Endodermal cell (in vitro differentiated cells): ENCODE measurements around the gene DCXR. TPM values are rescaled to one million over a fixed set of nuclear protein-coding genes. Genes with fewer than 3 reads are reported as not detected.

Source experiments
- DNase-seq: peaks from one replicate; pipeline ENCODE4 v3.0.0-alpha.2; 2017
- H3K27ac ChIP-seq: 2 replicates; pipeline ENCODE4 v1.5.1; 2013; ENCODE audit warnings: mild to moderate bottlenecking, low read depth, low read length, moderate library complexity
- H3K27me3 ChIP-seq: 2 replicates; pipeline ENCODE4 v1.6.1; 2013; ENCODE audit warnings: mild to moderate bottlenecking, low read length, moderate library complexity; ENCODE audit not compliant: insufficient read depth, control insufficient read depth, poor library complexity, severe bottlenecking
- H3K36me3 ChIP-seq: 2 replicates; pipeline ENCODE4 v1.7.0; 2013; ENCODE audit warnings: mild to moderate bottlenecking, low read length, moderate library complexity; ENCODE audit not compliant: control insufficient read depth, insufficient read depth
- H3K4me1 ChIP-seq: one replicate; pipeline ENCODE4 v1.7.0; 2013; ENCODE audit warnings: low read length; ENCODE audit not compliant: control insufficient read depth, insufficient read depth
- H3K4me3 ChIP-seq: 2 replicates; pipeline ENCODE4 v1.5.1; 2013; ENCODE audit warnings: mild to moderate bottlenecking, low read length, moderate library complexity
- H3K9ac ChIP-seq: 2 replicates; pipeline ENCODE4 v1.6.1; 2013; ENCODE audit warnings: mild to moderate bottlenecking, low read length, moderate library complexity; ENCODE audit not compliant: poor library complexity, severe bottlenecking; ENCODE audit errors: extremely low read depth
- H3K9me3 ChIP-seq: 2 replicates; pipeline ENCODE4 v1.6.1; 2013; ENCODE audit warnings: mild to moderate bottlenecking, low read length, moderate library complexity; ENCODE audit not compliant: control insufficient read depth
- H3K27ac Mint-ChIP-seq: 2 replicates; pipeline ENCODE4 v1.8.0; 2020; ENCODE audit warnings: mixed read lengths
- H3K27me3 Mint-ChIP-seq: 2 replicates; pipeline ENCODE4 v1.8.0; 2021; ENCODE audit warnings: mild to moderate bottlenecking, mixed read lengths; ENCODE audit not compliant: insufficient read depth
- H3K36me3 Mint-ChIP-seq: 2 replicates; pipeline ENCODE4 v1.8.0; 2020; ENCODE audit warnings: low read depth, mixed read lengths
- H3K4me1 Mint-ChIP-seq: 2 replicates; pipeline ENCODE4 v1.8.0; 2020; ENCODE audit warnings: mixed read lengths
- H3K4me3 Mint-ChIP-seq: 2 replicates; pipeline ENCODE4 v1.8.0; 2020; ENCODE audit warnings: mild to moderate bottlenecking, moderate library complexity, mixed read lengths
- H3K9me3 Mint-ChIP-seq: 2 replicates; pipeline ENCODE4 v1.8.0; 2020; ENCODE audit warnings: mild to moderate bottlenecking, mixed read lengths
- WGBS, 2 experiments: methylation state at CpG; one replicate each; pipeline versions ENCODE4 v1.1.5 to v1.1.7; 2013; ENCODE audit warnings: missing lambda C conversion rate in 2 of 2, mixed read lengths in 1 of 2; ENCODE audit not compliant: insufficient coverage in 1 of 2, insufficient read length in 1 of 2; 5-methylcytosine and 5-hydroxymethylcytosine counted together
- total RNA-seq, 2 donors: library from RNA; stranded (reverse); fragmentation: NEBNext Ultra II Directional in 1 of 2; extraction: Animal tissue kit (Norgen Biotek cat#: 25700) in 1 of 2; gene quantifications; 2 replicates in 1 of 2; 3 replicates in 1 of 2; pipeline ENCODE4 v1.2.1, GENCODE V29; 2021
- TF ChIP-seq, protein P1 (sequence below): fragments of 200-600 bp; sonication (generic); conservative IDR thresholded peaks from 2 replicates; pipeline ENCODE4 v1.5.0; 2021; ENCODE audit warnings: antibody characterized with exemption, mild to moderate bottlenecking

DCXR gene
- total RNA-seq, 2 donors from 2014 or later = 73.8 to 83.6 TPM

DNA sequence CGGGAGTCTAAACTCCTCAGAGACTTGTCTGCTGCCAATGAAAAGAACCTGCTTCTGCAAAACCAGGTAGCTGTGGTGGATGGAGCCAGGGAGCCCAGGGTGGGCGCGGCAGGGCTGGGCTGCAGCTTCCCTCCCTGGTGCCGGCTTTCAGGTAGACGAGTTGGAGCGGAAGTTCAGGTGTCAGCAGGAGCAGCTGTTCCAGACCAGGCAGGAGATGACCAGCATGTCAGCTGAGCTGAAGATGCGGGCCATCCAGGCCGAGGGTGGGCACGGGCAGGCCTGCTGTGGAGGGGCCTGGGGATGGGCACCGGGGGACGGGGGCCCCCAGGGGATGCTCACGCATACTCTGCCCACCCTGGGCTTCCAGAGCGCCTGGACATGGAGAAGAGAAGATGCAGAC lies 9.3 kb downstream of the DCXR start:
- Histone ChIP-seq H3K4me1 (peaks cover 4% of the 10 kb centered on the region), H3K27ac (no peak overlapping the region), H3K9ac (no peak overlapping the region), H3K27me3 (no peaks in the 10 kb centered on the region), H3K9me3 (no peaks in the 10 kb centered on the region), H3K36me3 (no peaks in the 10 kb centered on the region), H3K4me3 (no peak overlapping the region)
- Mint-ChIP-seq H3K36me3 (peaks cover 15% of the 10 kb centered on the region), H3K27me3 (no peaks in the 10 kb centered on the region), H3K4me3 (no peak overlapping the region), H3K9me3 (no peaks in the 10 kb centered on the region), H3K27ac (no peak overlapping the region), H3K4me1 (peaks cover 6% of the 10 kb centered on the region)
- DNase-seq = no peak
- TF ChIP-seq, protein P1, sequence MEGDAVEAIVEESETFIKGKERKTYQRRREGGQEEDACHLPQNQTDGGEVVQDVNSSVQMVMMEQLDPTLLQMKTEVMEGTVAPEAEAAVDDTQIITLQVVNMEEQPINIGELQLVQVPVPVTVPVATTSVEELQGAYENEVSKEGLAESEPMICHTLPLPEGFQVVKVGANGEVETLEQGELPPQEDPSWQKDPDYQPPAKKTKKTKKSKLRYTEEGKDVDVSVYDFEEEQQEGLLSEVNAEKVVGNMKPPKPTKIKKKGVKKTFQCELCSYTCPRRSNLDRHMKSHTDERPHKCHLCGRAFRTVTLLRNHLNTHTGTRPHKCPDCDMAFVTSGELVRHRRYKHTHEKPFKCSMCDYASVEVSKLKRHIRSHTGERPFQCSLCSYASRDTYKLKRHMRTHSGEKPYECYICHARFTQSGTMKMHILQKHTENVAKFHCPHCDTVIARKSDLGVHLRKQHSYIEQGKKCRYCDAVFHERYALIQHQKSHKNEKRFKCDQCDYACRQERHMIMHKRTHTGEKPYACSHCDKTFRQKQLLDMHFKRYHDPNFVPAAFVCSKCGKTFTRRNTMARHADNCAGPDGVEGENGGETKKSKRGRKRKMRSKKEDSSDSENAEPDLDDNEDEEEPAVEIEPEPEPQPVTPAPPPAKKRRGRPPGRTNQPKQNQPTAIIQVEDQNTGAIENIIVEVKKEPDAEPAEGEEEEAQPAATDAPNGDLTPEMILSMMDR = no peak
- WGBS, 2 experiments = 93 to 98% methylated on average over 7 to 13 of the region's 13 CpGs

DNA sequence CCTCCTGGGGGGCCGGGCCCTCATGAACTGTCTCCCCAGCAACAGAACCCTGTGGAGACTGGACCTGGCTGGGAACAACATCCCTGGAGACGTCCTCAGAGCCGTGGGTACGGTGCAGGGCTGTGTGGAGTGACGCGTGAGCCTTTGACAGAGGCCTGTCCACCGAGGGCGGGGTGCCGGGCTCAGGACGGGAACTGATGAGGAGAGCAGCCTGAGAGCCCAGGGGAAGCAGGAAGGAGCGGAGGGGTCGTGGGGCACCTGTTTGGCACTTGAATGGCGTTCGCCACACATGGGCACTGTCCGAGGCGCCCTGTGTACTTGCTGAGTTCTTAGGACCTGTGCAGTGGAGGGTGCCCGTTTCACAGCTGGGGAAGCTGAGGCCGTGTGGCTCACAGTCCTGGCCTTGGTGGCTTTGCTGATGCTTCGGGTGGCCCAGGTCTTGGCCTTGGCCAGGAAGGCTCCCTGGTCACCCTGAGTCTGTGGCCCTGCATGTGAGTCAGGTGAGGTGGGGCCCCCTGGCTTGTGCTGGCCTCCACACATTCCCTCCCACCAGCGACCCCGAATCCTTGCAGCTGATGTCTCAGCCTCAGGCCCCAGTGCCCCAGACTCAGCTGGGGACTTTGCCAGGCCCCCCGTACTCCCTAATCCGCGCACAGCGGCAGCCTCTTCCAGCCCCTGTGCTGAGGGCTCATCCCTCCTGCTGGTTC lies 11.9 kb downstream of the DCXR start:
- Mint-ChIP-seq H3K27ac (no peak overlapping the region), H3K36me3 (peaks cover 12% of the 10 kb centered on the region), H3K4me1 (peaks cover 10% of the 10 kb centered on the region), H3K4me3 (no peak overlapping the region), H3K27me3 (no peaks in the 10 kb centered on the region), H3K9me3 (no peaks in the 10 kb centered on the region)
- TF ChIP-seq, protein P1 = no peak
- 93 to 94% methylated on average over 15 to 25 of the region's 25 CpGs for WGBS, 2 experiments
- no peak overlapping the region for H3K4me3 ChIP-seq
- H3K9me3 ChIP-seq = no peaks in the 10 kb centered on the region
- H3K27ac ChIP-seq = no peak overlapping the region
- H3K27me3 ChIP-seq = no peaks in the 10 kb centered on the region
- DNase-seq = no peak
- H3K36me3 ChIP-seq = no peaks in the 10 kb centered on the region
- no peak overlapping the region for H3K9ac ChIP-seq
- peaks cover 4% of the 10 kb centered on the region for H3K4me1 ChIP-seq

DNA sequence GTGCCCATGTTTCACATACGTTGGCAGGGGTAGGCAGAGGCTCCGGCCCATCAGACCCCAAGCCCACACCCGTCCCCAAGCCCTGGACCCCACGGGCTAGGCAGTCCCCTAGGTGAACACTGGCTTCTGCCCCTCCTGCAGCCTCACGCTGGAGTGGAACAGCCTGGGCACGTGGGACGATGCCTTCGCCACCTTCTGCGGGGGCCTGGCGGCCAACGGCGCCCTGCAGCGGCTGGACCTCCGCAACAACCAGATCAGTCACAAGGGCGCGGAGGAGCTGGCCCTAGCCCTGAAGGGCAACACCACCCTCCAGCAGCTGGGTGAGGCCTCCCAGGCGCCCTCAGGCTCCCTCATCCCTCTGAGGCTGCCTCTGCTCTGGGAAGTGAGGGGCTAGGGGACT lies 12.6 kb downstream of the DCXR start:
- Histone ChIP-seq H3K9me3 (no peaks in the 10 kb centered on the region), H3K4me3 (no peak overlapping the region), H3K9ac (no peak overlapping the region), H3K4me1 (peaks cover 4% of the 10 kb centered on the region), H3K36me3 (no peaks in the 10 kb centered on the region), H3K27ac (no peak overlapping the region), H3K27me3 (no peaks in the 10 kb centered on the region)
- Mint-ChIP-seq H3K9me3 (no peaks in the 10 kb centered on the region), H3K27ac (no peak overlapping the region), H3K27me3 (no peaks in the 10 kb centered on the region), H3K4me1 (peaks cover 10% of the 10 kb centered on the region), H3K4me3 (peak overlapping the region; percentile 76), H3K36me3 (peaks cover 12% of the 10 kb centered on the region)
- TF ChIP-seq, protein P1 = no peak
- 95 to 98% methylated on average over 15 to 17 of the region's 17 CpGs for WGBS, 2 experiments
- DNase-seq = no peak
